Suprapubic skin (tissue), 4 donors: ENCODE data around the gene RND1. TPM values are rescaled to one million over a fixed set of nuclear protein-coding genes. Genes with fewer than 3 reads are reported as not detected.

Source experiments
- DNase-seq, 2 donors: peaks; one replicate each; pipeline ENCODE4 v3.0.0-alpha.2; 2019; ENCODE audit warnings: low spot score in 2 of 2
- H3K27ac ChIP-seq: fragments of 200-600 bp; sonication (generic); one replicate; pipeline ENCODE4 v1.5.1; 2019
- H3K27me3 ChIP-seq: fragments of 200-600 bp; sonication (generic); one replicate; pipeline ENCODE4 v1.5.1; 2019
- H3K36me3 ChIP-seq: fragments of 200-600 bp; sonication (generic); one replicate; pipeline ENCODE4 v1.5.1; 2019
- H3K4me1 ChIP-seq: fragments of 200-600 bp; sonication (generic); one replicate; pipeline ENCODE4 v1.5.1; 2019
- H3K4me3 ChIP-seq: fragments of 200-600 bp; sonication (generic); one replicate; pipeline ENCODE4 v1.5.1; 2019; ENCODE audit warnings: mild to moderate bottlenecking
- H3K9me3 ChIP-seq: fragments of 200-600 bp; sonication (generic); one replicate; pipeline ENCODE4 v1.5.1; 2019
- EP300 ChIP-seq: sonication (generic); formaldehyde crosslinking; IDR thresholded peaks from one replicate; pipeline ENCODE4 v1.6.1; 2017; ENCODE audit warnings: antibody characterized with exemption
- POLR2A ChIP-seq, 2 donors: fragments of 450-650 bp; IDR thresholded peaks; one replicate each; pipeline ENCODE4 v1.6.1; 2017; ENCODE audit warnings: antibody characterized with exemption in 2 of 2, mild to moderate bottlenecking in 2 of 2, moderate library complexity in 2 of 2
- POLR2AphosphoS5 ChIP-seq, 3 donors: sonication (generic); formaldehyde crosslinking; IDR thresholded peaks; one replicate each; pipeline ENCODE4 v1.6.1; 2017; ENCODE audit warnings: antibody characterized with exemption in 3 of 3
- WGBS: methylation state at CpG from one replicate; pipeline ENCODE4 v1.1.5; 2018; 5-methylcytosine and 5-hydroxymethylcytosine counted together
- total RNA-seq, 4 donors: library from RNA; depleted of rRNA; stranded (reverse); fragments of >200 nt; gene quantifications; one replicate each; pipeline ENCODE4 v1.1.0, GENCODE V29; 2016
- TF ChIP-seq, protein P1 (sequence below), 2 donors: fragments of 200-600 bp in 1 of 2; fragments of 450-650 bp in 1 of 2; sonication (generic) in 1 of 2; IDR thresholded peaks; one replicate each; pipeline ENCODE4 v1.5.1; 2016 to 2019; ENCODE audit warnings: antibody characterized with exemption in 2 of 2, mild to moderate bottlenecking in 1 of 2, moderate library complexity in 1 of 2

Gene RND1
- total RNA-seq, 4 donors from 2014 or later = 0.40 to 1.1 (median 0.65) TPM; not detected in 1

DNA sequence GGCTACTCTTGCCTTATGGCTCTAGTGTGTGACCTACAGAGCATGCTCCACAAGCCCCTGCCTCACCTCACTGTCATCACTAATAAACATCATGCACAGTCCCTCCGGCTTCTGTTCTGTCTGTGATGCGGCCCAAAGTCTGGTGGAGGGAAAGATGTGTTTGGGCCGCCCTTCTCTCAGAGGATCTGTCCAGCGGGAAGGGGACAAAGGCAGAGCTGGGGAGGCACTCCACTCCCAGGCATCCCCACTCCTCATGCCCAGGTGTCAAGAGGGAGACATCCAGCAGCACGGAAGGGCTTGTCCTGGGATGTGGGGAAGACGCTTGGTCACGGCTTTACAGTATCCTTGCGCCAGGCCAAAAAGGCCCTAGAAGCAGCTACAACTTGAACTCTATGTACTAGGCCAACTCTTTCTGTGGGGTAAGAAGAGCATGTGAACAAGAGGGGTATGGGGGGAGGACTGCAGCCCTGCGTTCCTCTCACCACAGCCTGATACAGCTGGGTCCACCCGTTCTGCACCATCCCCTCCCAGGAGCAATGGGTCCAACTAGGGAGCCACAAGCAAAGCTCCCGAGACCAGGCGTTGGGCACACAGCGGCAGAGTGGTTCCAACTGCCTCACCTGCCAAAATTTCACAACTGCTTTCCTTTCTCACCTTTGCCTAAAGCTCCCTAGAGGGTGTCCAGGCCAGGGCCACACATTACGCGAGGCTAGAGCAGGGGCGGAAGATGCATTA is 36.7 kb downstream of the RND1 start:
- Histone ChIP-seq H3K36me3 (peaks cover 78% of the 10 kb centered on the region), H3K27me3 (no peaks in the 10 kb centered on the region), H3K9me3 (no peaks in the 10 kb centered on the region), H3K4me3 (no peak overlapping the region), H3K4me1 (peaks cover 4% of the 10 kb centered on the region), H3K27ac (no peak overlapping the region)
- 84% methylated on average over 15 of the region's 16 CpGs for WGBS
- TF ChIP-seq, protein P1, sequence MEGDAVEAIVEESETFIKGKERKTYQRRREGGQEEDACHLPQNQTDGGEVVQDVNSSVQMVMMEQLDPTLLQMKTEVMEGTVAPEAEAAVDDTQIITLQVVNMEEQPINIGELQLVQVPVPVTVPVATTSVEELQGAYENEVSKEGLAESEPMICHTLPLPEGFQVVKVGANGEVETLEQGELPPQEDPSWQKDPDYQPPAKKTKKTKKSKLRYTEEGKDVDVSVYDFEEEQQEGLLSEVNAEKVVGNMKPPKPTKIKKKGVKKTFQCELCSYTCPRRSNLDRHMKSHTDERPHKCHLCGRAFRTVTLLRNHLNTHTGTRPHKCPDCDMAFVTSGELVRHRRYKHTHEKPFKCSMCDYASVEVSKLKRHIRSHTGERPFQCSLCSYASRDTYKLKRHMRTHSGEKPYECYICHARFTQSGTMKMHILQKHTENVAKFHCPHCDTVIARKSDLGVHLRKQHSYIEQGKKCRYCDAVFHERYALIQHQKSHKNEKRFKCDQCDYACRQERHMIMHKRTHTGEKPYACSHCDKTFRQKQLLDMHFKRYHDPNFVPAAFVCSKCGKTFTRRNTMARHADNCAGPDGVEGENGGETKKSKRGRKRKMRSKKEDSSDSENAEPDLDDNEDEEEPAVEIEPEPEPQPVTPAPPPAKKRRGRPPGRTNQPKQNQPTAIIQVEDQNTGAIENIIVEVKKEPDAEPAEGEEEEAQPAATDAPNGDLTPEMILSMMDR (IDR thresholded peaks at IDR 0.05) = no peak
- TF ChIP-seq POLR2AphosphoS5 (IDR thresholded peaks at IDR 0.05) = no peak
- no peak for DNase-seq

DNA sequence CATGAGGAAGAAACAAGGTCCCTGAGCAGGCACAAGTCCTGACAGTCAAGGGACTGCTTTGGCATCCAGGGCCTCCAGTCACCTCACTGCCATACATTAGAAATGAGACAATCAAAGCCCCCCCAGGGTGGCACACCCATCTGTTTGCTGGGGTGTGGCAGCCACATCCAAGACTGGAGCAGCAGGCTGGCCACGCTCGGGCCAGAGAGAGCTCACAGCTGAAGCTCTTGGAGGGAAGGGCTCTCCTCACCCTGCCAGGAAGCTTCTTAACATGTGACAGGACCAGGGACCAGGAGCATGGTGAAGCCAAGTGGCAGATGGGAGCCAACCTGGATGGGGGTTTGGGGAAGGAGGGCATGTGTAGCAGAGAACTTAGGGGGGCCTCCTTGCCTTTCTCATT is 37.4 kb downstream of the RND1 start:
- H3K27ac ChIP-seq = no peak overlapping the region
- no peaks in the 10 kb centered on the region for H3K9me3 ChIP-seq
- H3K4me3 ChIP-seq = no peak overlapping the region
- TF ChIP-seq POLR2AphosphoS5 (IDR thresholded peaks at IDR 0.05) = no peak
- TF ChIP-seq, protein P1 (IDR thresholded peaks at IDR 0.05) = no peak
- no peak for TF ChIP-seq POLR2A (IDR thresholded peaks at IDR 0.05)
- no peak for TF ChIP-seq EP300
- DNase-seq = no peak
- 25% methylated on average over 2 of the region's 2 CpGs for WGBS
- no peaks in the 10 kb centered on the region for H3K27me3 ChIP-seq
- H3K36me3 ChIP-seq = peaks cover 80% of the 10 kb centered on the region
- peaks cover 4% of the 10 kb centered on the region for H3K4me1 ChIP-seq

DNA sequence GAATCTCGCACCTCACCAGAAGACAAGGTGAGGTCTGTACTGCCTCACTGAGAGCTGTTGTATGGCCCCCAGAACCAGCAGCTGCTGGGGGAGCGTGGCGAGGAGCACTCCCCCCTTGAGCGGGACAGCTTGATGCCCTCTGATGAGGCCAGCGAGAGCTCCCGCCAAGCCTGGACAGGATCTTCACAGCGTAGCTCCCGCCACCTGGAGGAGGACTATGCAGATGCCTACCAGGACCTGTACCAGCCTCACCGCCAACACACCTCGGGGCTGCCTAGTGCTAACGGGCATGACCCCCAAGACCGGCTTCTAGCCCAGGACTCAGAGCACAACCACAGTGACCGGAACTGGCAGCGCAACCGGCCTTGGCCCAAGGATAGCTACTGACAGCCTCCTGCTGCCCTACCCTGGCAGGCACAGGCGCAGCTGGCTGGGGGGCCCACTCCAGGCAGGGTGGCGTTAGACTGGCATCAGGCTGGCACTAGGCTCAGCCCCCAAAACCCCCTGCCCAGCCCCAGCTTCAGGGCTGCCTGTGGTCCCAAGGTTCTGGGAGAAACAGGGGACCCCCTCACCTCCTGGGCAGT is 38.1 kb downstream of the RND1 start:
- H3K27ac ChIP-seq = no peak overlapping the region
- no peaks in the 10 kb centered on the region for H3K9me3 ChIP-seq
- peaks cover 75% of the 10 kb centered on the region for H3K36me3 ChIP-seq
- WGBS = 93% methylated on average over 9 of the region's 17 CpGs
- H3K4me1 ChIP-seq = peaks cover 4% of the 10 kb centered on the region
- TF ChIP-seq EP300 (no peak), POLR2A (IDR thresholded peaks at IDR 0.05) (no peak), POLR2AphosphoS5 (IDR thresholded peaks at IDR 0.05) (no peak)
- TF ChIP-seq, protein P1 (IDR thresholded peaks at IDR 0.05) = no peak
- H3K27me3 ChIP-seq = no peaks in the 10 kb centered on the region
- H3K4me3 ChIP-seq = no peak overlapping the region
- no peak for DNase-seq

DNA sequence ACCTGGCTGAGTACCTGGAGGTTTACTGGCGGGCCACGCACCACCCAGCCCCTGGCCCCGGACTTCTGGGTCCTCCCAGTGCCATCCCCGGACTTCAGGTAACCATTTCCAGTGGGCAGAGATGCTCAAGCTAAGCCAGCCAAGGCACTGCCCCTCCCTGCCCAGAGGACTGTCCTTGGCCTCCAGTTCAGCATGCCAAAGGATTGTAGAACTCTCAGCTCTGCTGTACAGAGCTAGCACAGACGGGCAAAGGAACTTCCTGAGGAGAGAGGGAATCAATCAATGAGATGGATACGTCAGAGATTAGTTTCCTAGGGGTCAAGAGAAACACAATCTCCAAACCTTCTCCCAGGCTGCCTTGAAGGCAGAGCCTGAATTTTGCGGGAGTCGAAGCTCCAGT is 38.6 kb downstream of the RND1 start:
- Histone ChIP-seq H3K4me1 (peaks cover 4% of the 10 kb centered on the region), H3K27me3 (no peaks in the 10 kb centered on the region), H3K27ac (no peak overlapping the region), H3K36me3 (peaks cover 69% of the 10 kb centered on the region), H3K9me3 (no peaks in the 10 kb centered on the region), H3K4me3 (no peak overlapping the region)
- no peak for DNase-seq
- TF ChIP-seq POLR2AphosphoS5 (IDR thresholded peaks at IDR 0.05) = no peak
- TF ChIP-seq, protein P1 (IDR thresholded peaks at IDR 0.05) = no peak
- no peak for TF ChIP-seq POLR2A (IDR thresholded peaks at IDR 0.05)
- no peak for TF ChIP-seq EP300
- 71% methylated on average over 8 of the region's 8 CpGs for WGBS

DNA sequence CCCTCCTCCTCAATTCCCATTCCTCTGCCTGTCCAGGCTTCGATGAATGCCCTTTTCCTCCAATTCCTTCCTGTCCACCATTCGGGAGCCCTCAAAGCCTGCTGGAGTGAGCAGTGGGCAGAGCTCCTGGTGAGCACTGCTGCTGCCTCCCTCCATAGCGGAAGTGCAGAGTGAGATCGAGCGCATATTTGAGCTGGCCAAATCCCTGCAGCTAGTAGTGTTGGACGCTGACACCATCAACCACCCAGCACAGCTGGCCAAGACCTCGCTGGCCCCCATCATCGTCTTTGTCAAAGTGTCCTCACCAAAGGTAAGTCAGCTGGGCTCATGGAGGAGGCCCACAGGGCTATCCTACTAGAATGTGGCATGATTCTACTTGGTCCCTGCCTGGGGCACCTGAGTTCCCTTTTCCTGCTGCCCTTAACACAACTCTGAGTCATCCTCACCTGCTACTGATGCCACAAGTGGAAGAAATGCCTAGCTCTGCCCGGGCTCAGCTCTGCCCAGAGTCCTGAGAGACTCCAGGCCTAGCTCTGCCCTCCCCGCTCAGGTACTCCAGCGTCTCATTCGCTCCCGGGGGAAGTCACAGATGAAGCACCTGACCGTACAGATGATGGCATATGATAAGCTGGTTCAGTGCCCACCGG is 39.3 kb downstream of the RND1 start:
- H3K27me3 ChIP-seq = no peaks in the 10 kb centered on the region
- peaks cover 62% of the 10 kb centered on the region for H3K36me3 ChIP-seq
- TF ChIP-seq POLR2AphosphoS5 (IDR thresholded peaks at IDR 0.05) (no peak), EP300 (no peak), POLR2A (IDR thresholded peaks at IDR 0.05) (no peak)
- TF ChIP-seq, protein P1 (IDR thresholded peaks at IDR 0.05) = no peak
- H3K9me3 ChIP-seq = no peaks in the 10 kb centered on the region
- H3K4me1 ChIP-seq = peaks cover 4% of the 10 kb centered on the region
- 75% methylated on average over 15 of the region's 15 CpGs for WGBS
- no peak overlapping the region for H3K4me3 ChIP-seq
- DNase-seq = no peak
- H3K27ac ChIP-seq = no peak overlapping the region
